Sigmoid colon (tissue), 4 donors: Measurements from ENCODE around the gene DOCK1.

ENCODE experiments used
- POLR2A ChIP-seq, 2 donors: fragments of 450-650 bp; IDR thresholded peaks; one replicate each; pipeline ENCODE4 v1.6.1; 2016; ENCODE audit warnings: antibody characterized with exemption in 2 of 2, mild to moderate bottlenecking in 2 of 2, moderate library complexity in 2 of 2
- POLR2AphosphoS5 ChIP-seq, 4 donors: sonication (generic); formaldehyde crosslinking; IDR thresholded peaks; one replicate each; pipeline ENCODE4 v1.6.1; 2017; ENCODE audit warnings: antibody characterized with exemption in 4 of 4
- TF ChIP-seq, protein P1 (sequence below), 4 experiments: fragments of 450-650 bp in 3 of 4; fragments of 200-600 bp in 1 of 4; IDR thresholded peaks; one replicate each; pipeline ENCODE4 v1.5.1; 2016 to 2019; ENCODE audit warnings: antibody characterized with exemption in 4 of 4, mild to moderate bottlenecking in 3 of 4, moderate library complexity in 2 of 4

- TF ChIP-seq, protein P1, sequence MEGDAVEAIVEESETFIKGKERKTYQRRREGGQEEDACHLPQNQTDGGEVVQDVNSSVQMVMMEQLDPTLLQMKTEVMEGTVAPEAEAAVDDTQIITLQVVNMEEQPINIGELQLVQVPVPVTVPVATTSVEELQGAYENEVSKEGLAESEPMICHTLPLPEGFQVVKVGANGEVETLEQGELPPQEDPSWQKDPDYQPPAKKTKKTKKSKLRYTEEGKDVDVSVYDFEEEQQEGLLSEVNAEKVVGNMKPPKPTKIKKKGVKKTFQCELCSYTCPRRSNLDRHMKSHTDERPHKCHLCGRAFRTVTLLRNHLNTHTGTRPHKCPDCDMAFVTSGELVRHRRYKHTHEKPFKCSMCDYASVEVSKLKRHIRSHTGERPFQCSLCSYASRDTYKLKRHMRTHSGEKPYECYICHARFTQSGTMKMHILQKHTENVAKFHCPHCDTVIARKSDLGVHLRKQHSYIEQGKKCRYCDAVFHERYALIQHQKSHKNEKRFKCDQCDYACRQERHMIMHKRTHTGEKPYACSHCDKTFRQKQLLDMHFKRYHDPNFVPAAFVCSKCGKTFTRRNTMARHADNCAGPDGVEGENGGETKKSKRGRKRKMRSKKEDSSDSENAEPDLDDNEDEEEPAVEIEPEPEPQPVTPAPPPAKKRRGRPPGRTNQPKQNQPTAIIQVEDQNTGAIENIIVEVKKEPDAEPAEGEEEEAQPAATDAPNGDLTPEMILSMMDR (IDR thresholded peaks at IDR 0.05) = no peak
- TF ChIP-seq POLR2AphosphoS5 (IDR thresholded peaks at IDR 0.05) (no peak), POLR2A (IDR thresholded peaks at IDR 0.05) (no peak)
Observed at GRCh38 chr10:127000598-127000997, 95.4 kb downstream of the DOCK1 start.
